GM18508 (cell line): ENCODE measurements around the gene ZNF618.
"Not testable (repeated sequence)": the region's sequence is repeated elsewhere in the genome, so short reads cannot be mapped to it uniquely, and the experiment has no call there.

Experiments
- ATAC-seq: cut with Tn5 transposase; IDR thresholded peaks from one replicate; pipeline ENCODE4 v1.9.1; 2021; ENCODE audit warnings: moderate number of reproducible peaks; ENCODE audit not compliant: insufficient read depth, unreplicated experiment

The ZNF618 gene

DNA sequence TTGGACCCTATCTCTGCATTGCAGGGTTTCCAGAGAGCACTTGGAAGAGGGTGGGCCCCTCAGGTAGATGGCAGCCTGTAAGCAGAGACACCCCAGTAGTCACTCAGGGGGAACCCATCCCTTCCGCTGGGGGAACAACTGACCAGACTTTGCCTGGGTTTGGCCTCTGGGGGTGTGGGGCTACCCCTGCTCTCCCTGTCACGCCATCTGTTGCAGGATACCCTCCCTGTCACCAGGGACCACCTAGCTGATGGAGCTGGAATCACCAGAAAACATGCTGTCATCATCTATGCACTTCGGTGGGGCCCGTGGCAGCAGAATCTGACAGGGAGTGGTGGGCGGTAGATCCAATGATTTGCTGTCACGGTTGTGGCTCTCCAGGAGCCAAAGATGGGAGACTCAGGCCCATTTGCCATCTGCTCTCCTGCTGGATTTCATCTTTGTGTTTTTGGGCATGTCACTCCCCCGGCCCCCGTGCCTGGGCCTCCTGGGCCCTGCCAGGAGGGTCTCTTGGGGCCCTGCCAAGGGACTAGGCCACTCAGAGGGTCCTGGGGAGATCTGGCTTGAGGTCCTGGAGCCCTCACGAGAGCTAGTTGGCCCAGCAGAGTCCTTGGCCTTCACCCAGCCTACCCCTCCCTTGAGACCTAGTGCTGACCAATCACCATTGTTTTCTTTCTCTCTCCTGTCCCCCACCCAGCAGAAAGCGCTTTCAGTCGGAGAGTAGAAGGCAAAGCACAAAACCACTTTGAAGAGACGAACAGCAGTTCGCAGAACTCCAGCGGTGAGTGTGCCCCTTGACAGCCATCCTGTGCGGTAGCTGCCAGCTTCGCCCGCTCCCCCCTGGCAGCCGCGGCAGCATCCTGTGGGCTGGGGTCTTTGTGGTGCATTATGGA lies 156.1 kb downstream of the ZNF618 start:
- ATAC-seq = no peak

DNA sequence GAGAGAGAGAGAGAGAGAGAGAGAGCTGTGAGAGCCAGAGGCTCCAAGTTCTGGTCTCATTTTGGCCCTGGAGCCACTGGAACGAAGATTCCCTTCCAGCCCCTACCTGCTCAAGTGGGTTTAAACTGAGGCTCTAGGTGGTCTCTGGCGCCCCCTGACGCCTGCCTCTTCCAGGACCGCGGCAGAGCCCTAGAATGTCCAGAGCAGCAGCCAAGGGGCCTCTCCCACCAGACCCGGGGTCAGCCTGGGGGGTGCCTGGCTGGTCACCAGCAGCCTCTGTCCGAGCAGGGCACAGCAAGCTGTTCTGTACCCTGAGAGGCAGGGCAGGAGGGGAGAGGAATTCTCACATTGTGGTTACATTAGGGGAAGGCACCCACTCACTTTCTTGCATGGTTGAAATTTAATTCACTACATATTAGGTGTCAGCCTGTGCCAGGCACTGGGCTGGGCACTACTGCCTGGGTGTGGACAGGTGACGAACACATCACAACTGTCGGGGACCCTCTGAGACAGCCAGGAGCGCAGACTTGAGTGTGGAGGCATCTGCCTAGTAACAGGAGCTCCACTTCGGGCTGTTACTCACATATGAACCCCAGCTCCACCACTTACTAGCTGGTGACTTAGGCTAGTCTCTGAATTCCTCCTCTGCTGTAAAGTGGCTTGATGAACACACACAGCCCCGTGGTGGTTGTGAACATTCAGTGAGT lies 157.4 kb downstream of the ZNF618 start:
- no peak for ATAC-seq

DNA sequence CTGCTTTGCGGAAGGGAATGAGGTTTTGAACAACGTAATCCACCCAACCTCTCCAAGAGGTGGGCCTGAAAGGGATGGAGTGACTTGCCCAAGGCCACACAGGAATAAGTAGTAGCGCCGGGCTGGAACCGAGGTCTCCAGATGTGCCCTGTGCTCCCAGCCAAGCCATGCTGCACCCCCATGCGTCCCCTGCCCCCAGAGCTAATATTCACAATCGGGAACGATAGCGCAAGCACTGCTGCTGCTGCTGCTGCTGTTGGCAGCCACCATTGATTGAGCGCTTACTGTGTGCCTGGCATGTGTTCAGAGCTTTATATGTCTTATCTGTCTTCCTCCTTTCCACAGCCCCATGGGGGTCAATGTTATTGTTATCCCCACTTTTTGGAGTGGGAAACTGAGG lies 158.1 kb downstream of the ZNF618 start:
- no peak for ATAC-seq

DNA sequence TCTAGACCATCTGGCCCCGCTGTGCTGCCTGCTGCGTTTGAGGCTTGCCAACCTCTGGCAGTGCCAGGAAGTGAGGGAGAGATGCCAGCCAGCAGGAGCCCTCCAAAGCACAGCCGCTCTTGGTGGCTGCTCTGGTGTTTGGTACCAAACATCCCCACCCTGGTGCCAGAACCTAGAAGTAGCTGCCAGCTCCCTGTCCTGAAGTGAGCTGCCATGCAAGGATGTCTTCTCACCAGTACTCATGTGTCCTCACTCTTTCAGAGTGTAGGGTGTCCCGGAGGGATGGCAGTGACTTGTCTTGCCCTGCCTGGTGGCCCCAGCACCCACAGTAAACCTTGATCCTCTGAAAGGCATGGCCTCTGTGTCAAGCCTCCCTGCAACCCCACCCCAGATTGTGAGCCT lies 158.6 kb downstream of the ZNF618 start:
- no peak for ATAC-seq

DNA sequence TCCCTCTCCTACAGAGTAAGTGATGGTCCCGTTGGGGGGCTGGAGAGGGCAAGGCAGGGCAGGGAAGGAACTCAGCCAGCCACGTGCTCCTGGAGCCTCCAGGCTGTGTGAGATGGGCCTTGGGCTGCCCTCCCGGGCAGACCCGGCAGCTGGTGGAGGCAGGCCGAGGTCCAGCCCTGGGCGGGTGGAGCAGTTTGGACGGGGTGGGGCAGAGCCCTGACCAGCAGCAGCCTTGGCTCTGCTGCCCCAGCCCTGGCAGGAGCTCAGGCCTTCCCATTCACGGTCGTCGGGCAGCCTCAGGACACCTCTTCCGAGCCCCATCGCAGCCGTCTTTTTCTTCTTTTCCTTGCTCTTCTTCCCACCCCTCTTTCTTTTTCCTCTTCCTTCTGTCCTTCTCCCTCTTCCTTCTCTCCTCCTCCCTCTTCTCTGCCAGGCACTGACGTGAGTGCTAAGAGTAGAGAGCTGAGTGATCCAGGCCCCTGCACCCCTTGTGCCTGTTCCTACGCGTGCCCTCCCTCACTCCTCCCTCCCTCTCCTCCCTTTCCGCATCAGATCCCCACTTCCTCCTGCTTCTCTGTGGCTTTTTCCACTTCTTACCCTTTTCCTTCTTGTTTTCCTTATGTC lies 159.2 kb downstream of the ZNF618 start:
- no peak for ATAC-seq

DNA sequence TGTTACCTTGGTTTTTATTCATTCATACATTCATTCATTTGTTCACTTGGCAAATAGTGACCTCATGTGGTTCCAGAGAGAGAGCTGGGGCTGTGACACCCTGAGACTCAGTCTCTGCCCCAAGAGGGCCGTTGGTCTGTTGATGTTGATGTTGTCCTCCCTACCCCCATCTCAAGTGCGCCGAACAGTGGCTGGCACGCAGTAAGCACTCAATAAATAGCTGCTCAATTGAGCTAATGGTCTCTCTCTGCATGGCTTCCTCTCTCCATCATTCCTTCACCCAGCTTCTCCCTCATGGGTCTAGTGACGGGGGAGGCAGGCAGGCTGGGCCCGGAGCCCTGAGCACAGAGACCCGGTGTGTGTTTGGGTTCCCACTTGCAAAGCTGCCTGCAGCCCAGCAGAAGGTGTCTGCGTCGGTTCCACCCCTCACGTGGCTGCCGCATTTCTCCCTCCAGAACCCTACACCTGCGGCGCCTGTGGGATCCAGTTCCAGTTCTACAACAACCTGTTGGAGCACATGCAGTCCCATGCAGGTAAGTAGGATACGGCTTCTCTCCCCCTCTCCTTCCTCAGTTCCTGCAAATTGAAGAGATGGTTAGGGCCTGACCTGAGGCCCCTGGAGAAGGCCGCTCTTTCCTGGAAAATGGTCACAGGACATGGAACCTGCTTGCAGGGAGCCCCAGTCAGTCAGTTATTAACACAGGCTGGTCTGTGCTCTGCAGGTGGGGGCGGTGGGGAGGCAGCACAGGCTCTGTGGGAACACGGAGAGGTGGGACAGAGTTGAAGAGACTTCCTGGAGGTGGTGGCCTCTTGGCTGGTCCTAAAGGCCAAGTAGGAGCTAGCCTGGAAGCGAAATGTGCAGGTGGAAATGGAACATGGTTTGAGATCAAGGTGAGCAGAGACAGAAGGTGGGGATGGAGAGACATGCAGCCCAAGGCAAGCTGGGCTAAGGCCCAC lies 160.0 kb downstream of the ZNF618 start:
- ATAC-seq = no peak

DNA sequence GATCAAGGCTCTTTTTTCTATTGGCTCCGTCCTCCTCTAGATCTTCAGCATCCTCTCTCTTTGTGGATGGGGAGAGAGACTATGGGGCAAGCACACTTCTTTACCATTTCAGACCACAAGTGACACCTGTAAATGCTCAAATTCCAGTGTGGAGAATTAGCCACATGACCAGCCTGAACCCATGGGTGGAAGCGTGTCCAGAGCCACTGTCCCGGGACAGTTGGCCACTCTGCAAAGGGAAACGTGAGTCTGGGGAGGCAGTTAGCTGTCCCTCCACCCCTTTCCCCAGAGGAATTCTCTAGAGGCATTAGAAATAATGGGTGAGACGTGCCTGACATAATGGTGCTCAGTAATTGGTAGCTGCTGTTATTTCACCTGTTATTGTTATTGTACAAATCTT lies 161.1 kb downstream of the ZNF618 start:
- ATAC-seq = no peak

DNA sequence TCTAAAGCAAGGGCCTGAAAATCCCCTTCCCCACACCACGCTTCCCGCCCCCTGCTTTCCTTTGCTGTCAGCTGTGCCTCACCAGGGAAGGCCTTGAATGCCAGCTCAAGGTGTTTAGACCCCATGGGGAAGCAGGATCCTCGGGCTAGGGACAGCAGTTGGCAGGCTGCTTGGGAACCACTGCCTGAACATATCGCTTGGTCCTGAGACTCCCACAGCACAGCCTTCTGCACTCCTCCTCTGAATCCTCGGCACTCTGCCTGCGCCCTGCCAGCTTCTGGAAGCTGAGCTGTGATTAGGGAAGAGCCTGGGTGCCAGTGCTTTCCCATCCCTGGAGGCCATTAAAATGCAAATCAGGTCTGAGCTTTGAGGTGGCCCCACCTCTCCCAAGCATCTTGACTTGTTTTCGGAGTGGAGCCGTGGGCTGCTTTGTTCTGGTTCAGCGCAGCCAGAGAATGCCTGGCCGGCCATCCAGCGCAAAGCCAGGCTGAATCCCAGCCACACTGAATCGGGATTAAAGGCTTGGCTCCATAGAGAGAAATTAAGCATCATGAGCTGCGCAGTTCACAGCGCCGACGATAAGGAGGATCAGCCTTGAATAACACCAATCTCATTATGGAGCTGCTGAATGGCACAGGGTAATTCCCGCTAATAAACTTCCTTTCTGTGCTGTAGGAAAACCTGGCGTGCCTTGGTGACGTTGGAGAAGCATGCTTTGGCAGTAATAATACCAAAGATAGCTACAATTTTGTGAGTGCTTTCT lies 162.0 kb downstream of the ZNF618 start:
- no peak for ATAC-seq

DNA sequence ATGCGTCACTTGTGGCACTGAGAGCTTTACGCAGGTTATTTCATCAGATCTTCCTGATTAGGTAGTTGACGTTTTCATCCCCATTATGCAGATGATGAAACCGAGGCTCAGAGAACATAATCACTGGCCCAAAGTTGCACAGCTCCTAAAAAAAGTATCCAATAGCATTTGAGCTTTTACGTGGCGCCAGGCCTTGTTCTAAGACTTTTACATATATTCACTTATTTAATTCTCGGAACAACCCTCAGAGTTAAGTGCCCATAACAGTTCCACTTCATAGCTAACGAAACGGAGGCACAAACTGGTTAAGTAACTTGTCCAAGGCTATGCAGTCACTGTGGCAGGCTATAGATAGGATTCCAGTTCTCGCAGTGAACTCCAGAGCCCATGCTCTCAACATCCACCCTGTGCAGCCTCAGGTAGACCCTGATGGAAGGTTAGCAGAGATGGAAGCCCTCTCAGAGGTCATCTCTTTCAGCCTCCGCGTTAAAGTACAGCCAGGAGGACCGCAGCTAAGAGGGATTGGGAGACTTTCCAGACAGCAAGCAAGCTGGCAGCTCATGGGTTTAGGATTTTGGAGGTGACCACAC lies 162.7 kb downstream of the ZNF618 start:
- no peak for ATAC-seq

DNA sequence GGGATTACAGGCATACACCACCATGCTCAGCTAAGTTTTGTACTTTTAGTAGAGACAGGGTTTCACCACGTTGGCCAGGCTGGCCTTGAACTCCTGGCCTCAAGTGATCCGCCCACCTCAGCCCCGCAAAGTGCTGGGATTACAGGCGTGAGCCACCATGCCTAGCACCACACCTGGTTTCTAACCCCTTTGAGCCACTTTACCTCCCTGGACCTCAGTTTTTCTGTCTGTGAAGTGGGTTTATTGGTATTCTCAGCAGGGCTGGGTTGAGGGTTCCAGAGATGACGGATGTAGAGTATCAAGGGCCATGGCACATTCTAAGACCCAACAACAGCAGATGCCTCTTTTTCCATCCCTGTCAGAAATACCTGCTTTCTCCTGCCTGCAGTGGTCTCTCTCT lies 163.4 kb downstream of the ZNF618 start:
- no peak for ATAC-seq

DNA sequence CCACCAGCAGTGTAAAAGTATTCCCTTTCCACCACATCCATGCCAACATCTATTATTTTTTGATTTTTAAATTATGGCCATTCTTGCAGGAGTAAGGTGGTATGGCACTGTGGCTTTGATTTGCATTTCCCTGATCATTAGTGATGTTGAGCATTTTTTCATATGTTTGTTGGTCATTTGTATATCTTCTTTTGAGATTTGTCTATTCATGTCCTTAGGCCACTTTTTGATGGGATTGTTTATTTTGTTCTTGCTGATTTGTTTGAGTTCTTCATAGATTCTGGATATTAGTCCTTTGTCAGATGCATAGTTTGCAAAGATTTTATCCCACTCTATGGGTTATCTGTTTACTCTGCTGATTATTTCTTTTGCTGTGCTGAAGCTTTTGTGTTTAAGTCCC lies 167.6 kb downstream of the ZNF618 start:
- ATAC-seq = not testable (repeated sequence)

DNA sequence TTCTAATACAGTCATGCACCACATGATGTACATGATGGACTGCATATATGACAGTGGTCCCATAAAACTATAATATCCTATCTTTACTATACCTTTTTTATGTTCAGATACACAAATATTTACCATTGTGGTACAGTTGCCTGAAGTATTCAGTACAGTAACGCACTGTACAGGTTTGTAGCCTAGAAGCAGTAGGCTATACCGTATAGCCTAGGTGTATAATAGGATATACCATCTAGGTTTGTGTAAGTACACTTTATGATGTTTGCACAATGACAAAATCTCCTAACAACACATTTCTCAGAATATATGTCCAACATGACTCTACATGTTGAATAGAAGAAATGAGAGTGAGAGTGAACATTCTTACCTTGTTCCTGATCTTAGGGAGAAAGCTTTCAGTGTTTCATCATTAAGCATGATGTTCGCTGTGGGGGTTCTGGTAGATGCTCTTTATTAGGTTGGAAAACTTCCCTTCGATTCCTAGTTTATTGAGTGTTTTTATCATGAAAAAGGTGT lies 170.2 kb downstream of the ZNF618 start:
- no peak for ATAC-seq

DNA sequence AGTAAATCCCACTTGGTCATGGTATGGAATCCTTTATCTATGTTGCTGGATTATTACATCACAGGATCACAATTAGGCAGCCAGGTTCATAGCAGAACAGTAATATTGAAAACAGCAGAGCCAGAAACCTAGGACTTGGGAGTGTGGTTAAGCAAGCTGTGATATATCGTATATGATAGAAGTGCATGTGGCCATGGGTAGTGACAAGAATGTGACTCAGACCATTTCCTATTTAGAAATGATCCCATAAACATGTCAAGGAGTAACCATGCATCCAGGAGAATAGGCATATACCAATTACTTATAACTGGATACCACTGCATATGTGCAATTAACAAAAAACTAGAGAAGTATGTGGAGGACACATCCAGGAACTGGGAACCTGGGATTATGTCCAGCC lies 170.8 kb downstream of the ZNF618 start:
- ATAC-seq = no peak

DNA sequence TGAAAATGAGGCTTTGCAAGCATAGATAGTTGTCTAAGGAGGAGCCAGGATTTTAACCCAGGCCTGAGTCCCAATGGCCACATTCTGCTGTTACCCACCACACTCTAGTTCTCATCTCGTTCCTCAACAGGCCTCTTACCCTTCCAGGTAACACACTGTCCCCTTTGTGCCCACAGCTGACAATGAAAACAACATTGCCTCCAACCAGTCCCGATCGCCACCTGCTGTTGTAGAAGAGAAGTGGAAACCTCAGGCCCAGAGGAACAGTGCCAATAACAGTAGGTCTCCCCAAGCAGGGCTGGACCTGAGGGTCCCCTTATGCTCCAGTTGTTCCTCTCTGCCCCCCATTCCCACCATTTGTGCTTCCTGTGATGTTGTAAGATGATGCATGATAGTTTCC lies 171.6 kb downstream of the ZNF618 start:
- ATAC-seq = no peak

DNA sequence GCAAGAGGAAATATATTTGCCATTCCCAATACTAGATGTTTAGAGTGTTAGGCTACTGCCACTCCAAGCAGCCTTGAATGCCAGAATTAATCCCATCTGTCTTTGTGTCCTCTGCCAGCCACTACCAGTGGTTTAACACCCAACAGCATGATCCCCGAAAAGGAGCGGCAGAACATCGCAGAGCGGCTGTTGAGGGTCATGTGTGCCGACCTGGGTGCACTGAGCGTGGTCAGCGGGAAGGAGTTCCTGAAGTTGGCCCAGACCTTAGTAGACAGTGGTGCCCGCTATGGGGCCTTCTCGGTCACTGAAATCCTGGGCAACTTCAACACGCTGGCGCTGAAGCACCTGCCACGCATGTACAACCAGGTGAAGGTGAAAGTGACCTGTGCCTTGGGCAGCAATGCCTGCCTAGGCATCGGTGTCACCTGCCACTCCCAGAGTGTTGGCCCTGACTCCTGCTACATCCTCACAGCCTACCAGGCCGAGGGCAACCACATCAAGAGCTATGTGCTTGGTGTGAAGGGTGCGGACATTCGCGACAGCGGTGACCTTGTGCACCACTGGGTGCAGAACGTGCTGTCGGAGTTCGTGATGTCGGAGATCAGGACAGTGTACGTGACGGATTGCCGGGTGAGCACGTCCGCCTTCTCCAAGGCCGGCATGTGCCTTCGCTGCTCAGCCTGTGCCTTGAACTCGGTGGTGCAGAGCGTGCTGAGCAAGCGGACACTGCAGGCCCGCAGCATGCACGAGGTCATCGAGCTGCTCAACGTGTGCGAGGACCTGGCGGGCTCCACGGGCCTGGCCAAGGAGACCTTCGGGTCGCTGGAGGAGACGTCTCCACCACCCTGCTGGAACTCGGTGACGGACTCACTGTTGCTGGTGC lies 172.7 kb downstream of the ZNF618 start:
- no peak for ATAC-seq

DNA sequence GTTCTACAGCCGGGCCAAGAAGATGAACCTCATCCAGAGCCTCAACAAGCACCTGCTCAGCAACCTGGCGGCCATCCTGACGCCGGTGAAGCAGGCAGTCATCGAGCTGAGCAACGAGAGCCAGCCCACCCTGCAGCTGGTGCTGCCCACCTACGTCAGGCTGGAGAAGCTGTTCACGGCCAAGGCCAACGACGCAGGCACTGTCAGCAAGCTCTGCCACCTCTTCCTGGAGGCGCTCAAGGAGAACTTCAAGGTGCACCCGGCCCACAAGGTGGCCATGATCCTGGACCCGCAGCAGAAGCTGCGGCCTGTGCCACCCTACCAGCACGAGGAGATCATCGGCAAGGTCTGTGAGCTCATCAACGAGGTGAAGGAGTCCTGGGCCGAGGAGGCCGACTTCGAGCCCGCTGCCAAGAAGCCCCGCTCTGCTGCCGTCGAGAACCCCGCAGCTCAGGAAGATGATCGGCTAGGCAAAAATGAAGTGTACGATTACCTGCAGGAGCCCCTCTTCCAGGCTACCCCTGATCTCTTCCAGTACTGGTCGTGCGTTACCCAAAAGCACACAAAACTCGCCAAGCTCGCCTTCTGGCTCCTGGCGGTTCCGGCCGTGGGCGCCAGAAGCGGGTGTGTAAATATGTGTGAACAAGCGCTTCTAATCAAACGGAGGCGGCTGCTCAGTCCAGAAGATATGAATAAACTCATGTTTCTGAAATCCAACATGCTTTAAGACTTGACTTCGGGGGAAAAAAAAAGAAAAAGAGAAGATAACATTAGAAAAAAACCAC lies 173.5 kb downstream of the ZNF618 start:
- no peak for ATAC-seq

DNA sequence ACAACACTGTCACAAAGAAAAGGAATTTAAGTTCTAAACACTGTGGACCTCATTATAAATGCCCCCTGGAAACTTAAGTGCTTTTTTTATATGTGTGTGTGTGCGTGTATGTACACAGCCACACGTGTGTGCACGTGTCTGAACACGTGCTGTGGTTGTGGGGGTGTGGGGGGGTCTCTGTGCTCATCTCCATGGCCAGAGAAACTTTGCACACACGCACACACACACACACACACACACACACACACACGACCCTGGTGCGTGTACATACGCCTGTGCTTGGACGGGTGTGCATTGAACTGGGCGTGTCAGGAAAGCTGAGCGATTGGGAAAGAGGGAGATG lies 174.1 kb downstream of the ZNF618 start:
- ATAC-seq = no peak
